Upper lobe of right lung (tissue), 1 donor: ENCODE data around the gene FBXL22. TPM values are rescaled to one million over a fixed set of nuclear protein-coding genes. Genes with fewer than 3 reads are reported as not detected.

Source experiments
- ATAC-seq: fragments of 200-7000 bp; cut with Tn5 transposase; one replicate; pipeline ENCODE4 v1.9.1; 2020; ENCODE audit warnings: mild to moderate bottlenecking, moderate library complexity
- DNase-seq: peaks from one replicate; pipeline ENCODE4 v3.0.0-alpha.2; 2020
- H3K27ac ChIP-seq: fragments of 200-600 bp; one replicate; pipeline ENCODE4 v1.8.0; 2022
- H3K27me3 ChIP-seq: fragments of 200-600 bp; one replicate; pipeline ENCODE4 v1.8.0; 2022; ENCODE audit warnings: mild to moderate bottlenecking
- H3K36me3 ChIP-seq: fragments of 200-600 bp; one replicate; pipeline ENCODE4 v1.8.0; 2022
- H3K4me1 ChIP-seq: fragments of 200-600 bp; one replicate; pipeline ENCODE4 v1.8.0; 2022
- H3K4me3 ChIP-seq: fragments of 200-600 bp; one replicate; pipeline ENCODE4 v1.8.0; 2022; ENCODE audit warnings: mild to moderate bottlenecking
- H3K9me3 ChIP-seq: fragments of 200-600 bp; one replicate; pipeline ENCODE4 v1.8.0; 2022
- CTCF ChIP-seq: fragments of 200-600 bp; IDR thresholded peaks from one replicate; pipeline ENCODE4 v1.8.0; 2022; ENCODE audit warnings: antibody characterized with exemption
- intact Hi-C: fragments of 100-400 bp; cut with DNase I; formaldehyde crosslinking; loops from one replicate; pipeline ENCODE4 v1.11.0; 2022
- long read RNA-seq: library from polyadenylated mRNA; unstranded; transcript quantifications from one replicate; pipeline ENCODE4 v2.0.0, GENCODE V29; 2021
- total RNA-seq: library from RNA; stranded (reverse); fragmentation: NEBNext Ultra II Directional; extraction: Animal tissue kit (Norgen Biotek cat#: 25700); gene quantifications from one replicate; pipeline ENCODE4 v1.2.1, GENCODE V29; 2021
- donor health status: DM: no; HTN: yes; CAD: no; lungs with severe emphysema.

Gene FBXL22
- total RNA-seq, result 0.98 TPM
- long read RNA-seq, partial matches to known transcripts, result 0 of 3 reads
- long read RNA-seq, other reads (novel, unspliced or antisense), result 1 of 3 reads

GRCh38 chr15:63597038-63597790 is at the start of gene FBXL22:
FBXL22 (plus strand) TSS chr15:63597387; CDS start chr15:63597393, 6 bp downstream.
- Histone ChIP-seq H3K4me1 (peaks cover 33% of the 10 kb centered on the region), H3K27me3 (no peaks in the 10 kb centered on the region), H3K27ac (peak within 1 kb of the TSS; percentile 61), H3K36me3 (peaks cover 18% of the 10 kb centered on the region), H3K4me3 (peak within 1 kb of the TSS; percentile 28), H3K9me3 (no peaks in the 10 kb centered on the region)
- peak; percentile 74 for DNase-seq
- intact Hi-C loops, result no loop called here
- no peak for TF ChIP-seq CTCF
- no peak for ATAC-seq

GRCh38 chr15:63551400-63551799 is 45.8 kb upstream of the FBXL22 start:
- no peak overlapping the region for H3K27ac ChIP-seq
- no peak for ATAC-seq

GRCh38 chr15:63553388-63553791 is 43.8 kb upstream of the FBXL22 start:
- ATAC-seq, result peak; percentile 93
- intact Hi-C loops, result no loop called here
- no peak overlapping the region for H3K4me3 ChIP-seq
- no peaks in the 10 kb centered on the region for H3K9me3 ChIP-seq
- DNase-seq, result no peak
- H3K4me1 ChIP-seq, result peaks cover 27% of the 10 kb centered on the region
- TF ChIP-seq CTCF, result no peak
- H3K27ac ChIP-seq, result peak overlapping the region; percentile 43
- H3K36me3 ChIP-seq, result peaks cover 29% of the 10 kb centered on the region
- no peaks in the 10 kb centered on the region for H3K27me3 ChIP-seq

More at GRCh38 chr15:63551400-63551799, 45.8 kb upstream of the FBXL22 start:
- Histone ChIP-seq H3K36me3 (peaks cover 11% of the 10 kb centered on the region), H3K4me3 (no peak overlapping the region), H3K27me3 (no peaks in the 10 kb centered on the region), H3K4me1 (peaks cover 27% of the 10 kb centered on the region), H3K9me3 (no peaks in the 10 kb centered on the region)
- intact Hi-C loops, result no loop called here
- no peak for TF ChIP-seq CTCF
- DNase-seq, result no peak

- Histone ChIP-seq H3K27ac (no peak overlapping the region), H3K9me3 (no peaks in the 10 kb centered on the region)
- intact Hi-C loops, result no loop called here
Measured at GRCh38 chr15:63554337-63554927, 42.8 kb upstream of the FBXL22 start.

GRCh38 chr15:63555507-63555906 is 41.7 kb upstream of the FBXL22 start:
- ATAC-seq, result no peak
- intact Hi-C loops, result no loop called here

More at GRCh38 chr15:63554337-63554927, 42.8 kb upstream of the FBXL22 start:
- Histone ChIP-seq H3K4me1 (peaks cover 27% of the 10 kb centered on the region), H3K27me3 (no peaks in the 10 kb centered on the region), H3K4me3 (no peak overlapping the region), H3K36me3 (peaks cover 37% of the 10 kb centered on the region)
- no peak for TF ChIP-seq CTCF
- DNase-seq, result no peak
- no peak for ATAC-seq

More at GRCh38 chr15:63555507-63555906, 41.7 kb upstream of the FBXL22 start:
- H3K4me3 ChIP-seq, result no peak overlapping the region
- no peaks in the 10 kb centered on the region for H3K9me3 ChIP-seq
- no peak for TF ChIP-seq CTCF
- DNase-seq, result no peak
- peaks cover 48% of the 10 kb centered on the region for H3K36me3 ChIP-seq
- no peaks in the 10 kb centered on the region for H3K27me3 ChIP-seq
- peaks cover 27% of the 10 kb centered on the region for H3K4me1 ChIP-seq
- no peak overlapping the region for H3K27ac ChIP-seq
